ENCODE results near the gene AFP.

Gene AFP

GRCh38 chr4:73446336-73446938, 10.4 kb downstream of the AFP start:
- DNase-seq (ENCODE audit: low read depth) = peak; percentile 32
- H3K4me3 ChIP-seq (ENCODE audit: low read depth, low read length) = no peak overlapping the region
- TF ChIP-seq CTCF (IDR thresholded peaks at IDR 0.05; ENCODE audit: low read depth, low read length, missing control alignments) = peak; percentile 72
- in situ Hi-C loops (cut with HindIII; ENCODE audit: low sequenced_read_pairs) = no loop called here

- in situ Hi-C loops (cut with HindIII; ENCODE audit: low sequenced_read_pairs) = no loop called here
- peak; percentile 29 for DNase-seq (ENCODE audit: low read depth)
- no peak for TF ChIP-seq CTCF (IDR thresholded peaks at IDR 0.05; ENCODE audit: low read depth, low read length, missing control alignments)
- H3K4me3 ChIP-seq (ENCODE audit: low read depth, low read length) = no peak overlapping the region
These were observed 11.7 kb downstream of the AFP start for GRCh38 chr4:73447671-73448070.

- DNase-seq (ENCODE audit: low read depth) = no peak
- in situ Hi-C loops (cut with HindIII; ENCODE audit: low sequenced_read_pairs) = no loop called here
- no peak for TF ChIP-seq CTCF (IDR thresholded peaks at IDR 0.05; ENCODE audit: low read depth, low read length, missing control alignments)
- H3K4me3 ChIP-seq (ENCODE audit: low read depth, low read length) = no peak overlapping the region
These were observed 12.6 kb downstream of the AFP start for GRCh38 chr4:73448448-73449203.

GRCh38 chr4:73450398-73451004, 14.5 kb downstream of the AFP start:
- DNase-seq (ENCODE audit: low read depth) = peak; percentile 94
- no peak for TF ChIP-seq CTCF (IDR thresholded peaks at IDR 0.05; ENCODE audit: low read depth, low read length, missing control alignments)
- H3K4me3 ChIP-seq (ENCODE audit: low read depth, low read length) = peak overlapping the region; percentile 12
- in situ Hi-C loops (cut with HindIII; ENCODE audit: low sequenced_read_pairs) = no loop called here

GRCh38 chr4:73451404-73451803, 15.4 kb downstream of the AFP start:
- peak; percentile 89 for DNase-seq (ENCODE audit: low read depth)

More at GRCh38 chr4:73451404-73451803, 15.4 kb downstream of the AFP start:
- in situ Hi-C loops (cut with HindIII; ENCODE audit: low sequenced_read_pairs) = no loop called here
- H3K4me3 ChIP-seq (ENCODE audit: low read depth, low read length) = no peak overlapping the region
- TF ChIP-seq CTCF (IDR thresholded peaks at IDR 0.05; ENCODE audit: low read depth, low read length, missing control alignments) = no peak

Measured in astrocyte of the cerebellum (primary cell).